T-helper 22 cell (primary cell): ENCODE data around the gene HTRA3.

ENCODE experiments used
- DNase-seq: peaks from one replicate; pipeline ENCODE4 v3.0.0-alpha.2; 2020; ENCODE audit warnings: low read depth

HTRA3 gene

GRCh38 chr4:8280876-8281440 lies 11.4 kb downstream of the HTRA3 start:
- DNase-seq, result no peak

- no peak for DNase-seq
Observed at GRCh38 chr4:8281519-8282133, 12.1 kb downstream of the HTRA3 start.

GRCh38 chr4:8282134-8282641 lies 12.6 kb downstream of the HTRA3 start:
- DNase-seq, result no peak

GRCh38 chr4:8282742-8283141 lies 13.2 kb downstream of the HTRA3 start:
- DNase-seq, result no peak

- no peak for DNase-seq
Observed at GRCh38 chr4:8283161-8283560, 13.6 kb downstream of the HTRA3 start.

GRCh38 chr4:8283631-8284121 lies 14.1 kb downstream of the HTRA3 start:
- DNase-seq, result no peak

GRCh38 chr4:8284391-8284790 lies 14.8 kb downstream of the HTRA3 start:
- no peak for DNase-seq

- DNase-seq, result no peak
Observed at GRCh38 chr4:8285143-8285975, 15.8 kb downstream of the HTRA3 start.

- no peak for DNase-seq
Observed at GRCh38 chr4:8285976-8286718, 16.6 kb downstream of the HTRA3 start.

GRCh38 chr4:8286719-8287342 lies 17.3 kb downstream of the HTRA3 start:
- DNase-seq, result no peak

GRCh38 chr4:8287343-8288280 lies 18.1 kb downstream of the HTRA3 start:
- no peak for DNase-seq

- no peak for DNase-seq
Observed at GRCh38 chr4:8289151-8289750, 19.7 kb downstream of the HTRA3 start.

GRCh38 chr4:8289956-8290700 lies 20.6 kb downstream of the HTRA3 start:
- DNase-seq, result no peak

GRCh38 chr4:8290701-8290970 lies 21.1 kb downstream of the HTRA3 start:
- DNase-seq, result no peak

GRCh38 chr4:8291036-8291682 lies 21.6 kb downstream of the HTRA3 start:
- DNase-seq, result no peak

GRCh38 chr4:8291701-8292477 lies 22.3 kb downstream of the HTRA3 start:
- DNase-seq, result no peak

GRCh38 chr4:8292478-8293107 lies 23.0 kb downstream of the HTRA3 start:
- no peak for DNase-seq
